Esophagus squamous epithelium (tissue), 4 donors: ENCODE data around the gene BCAR1.

Experiments used
- POLR2A ChIP-seq, 4 donors: fragments of 450-650 bp; IDR thresholded peaks; one replicate each; pipeline ENCODE4 v1.6.1; 2017; ENCODE audit warnings: antibody characterized with exemption in 4 of 4, mild to moderate bottlenecking in 4 of 4, moderate library complexity in 3 of 4
- TF ChIP-seq, protein P1 (sequence below), 6 experiments: fragments of 450-650 bp in 4 of 6; fragments of 200-600 bp in 2 of 6; sonication (generic) in 2 of 6; IDR thresholded peaks; one replicate each; pipeline ENCODE4 v1.5.1; 2016 to 2019; ENCODE audit warnings: antibody characterized with exemption in 6 of 6, mild to moderate bottlenecking in 4 of 6, moderate library complexity in 4 of 6

- no peak for TF ChIP-seq POLR2A (IDR thresholded peaks at IDR 0.05)
- TF ChIP-seq, protein P1, sequence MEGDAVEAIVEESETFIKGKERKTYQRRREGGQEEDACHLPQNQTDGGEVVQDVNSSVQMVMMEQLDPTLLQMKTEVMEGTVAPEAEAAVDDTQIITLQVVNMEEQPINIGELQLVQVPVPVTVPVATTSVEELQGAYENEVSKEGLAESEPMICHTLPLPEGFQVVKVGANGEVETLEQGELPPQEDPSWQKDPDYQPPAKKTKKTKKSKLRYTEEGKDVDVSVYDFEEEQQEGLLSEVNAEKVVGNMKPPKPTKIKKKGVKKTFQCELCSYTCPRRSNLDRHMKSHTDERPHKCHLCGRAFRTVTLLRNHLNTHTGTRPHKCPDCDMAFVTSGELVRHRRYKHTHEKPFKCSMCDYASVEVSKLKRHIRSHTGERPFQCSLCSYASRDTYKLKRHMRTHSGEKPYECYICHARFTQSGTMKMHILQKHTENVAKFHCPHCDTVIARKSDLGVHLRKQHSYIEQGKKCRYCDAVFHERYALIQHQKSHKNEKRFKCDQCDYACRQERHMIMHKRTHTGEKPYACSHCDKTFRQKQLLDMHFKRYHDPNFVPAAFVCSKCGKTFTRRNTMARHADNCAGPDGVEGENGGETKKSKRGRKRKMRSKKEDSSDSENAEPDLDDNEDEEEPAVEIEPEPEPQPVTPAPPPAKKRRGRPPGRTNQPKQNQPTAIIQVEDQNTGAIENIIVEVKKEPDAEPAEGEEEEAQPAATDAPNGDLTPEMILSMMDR (IDR thresholded peaks at IDR 0.05): no peak
Measured at GRCh38 chr16:75203667-75204409, 47.6 kb downstream of the BCAR1 start.
